GM23338 (cell line): Measurements from ENCODE around the gene GARIN3.

Experiments used
- CREB1 ChIP-seq: fragments of 250-450 bp; sonication (Bioruptor Pico); IDR thresholded peaks from 2 replicates; pipeline ENCODE4 v1.5.0; 2020; ENCODE audit warnings: low read depth, mild to moderate bottlenecking, moderate library complexity
- EZH2 ChIP-seq: fragments of 200-600 bp; sonication (generic); IDR thresholded peaks from one replicate; pipeline ENCODE4 v1.8.0; 2017; ENCODE audit warnings: antibody characterized with exemption, mild to moderate bottlenecking, low read depth; ENCODE audit not compliant: unreplicated experiment
- EZH2phosphoT487 ChIP-seq: fragments of 200-600 bp; sonication (generic); IDR thresholded peaks from one replicate; pipeline ENCODE4 v1.8.1; 2018; ENCODE audit warnings: antibody characterized with exemption; ENCODE audit not compliant: unreplicated experiment
- POLR2AphosphoS5 ChIP-seq: IDR thresholded peaks from 2 replicates; pipeline ENCODE4 v1.6.1; 2016; ENCODE audit warnings: antibody characterized with exemption, low read depth
- ZNF114 ChIP-seq: fragments of 250-450 bp; sonication (Bioruptor Pico); IDR thresholded peaks from 2 replicates; pipeline ENCODE4 v1.5.0; 2020; ENCODE audit warnings: mild to moderate bottlenecking, moderate library complexity
- TF ChIP-seq, protein P1 (sequence below), 2 experiments: fragments of 200-600 bp in 1 of 2; sonication (generic) in 1 of 2; conservative IDR thresholded peaks; 2 replicates each; pipeline versions ENCODE4 v1.5.1 to v1.6.1; 2016 to 2017; ENCODE audit warnings: antibody characterized with exemption in 2 of 2, low read depth in 2 of 2, mild to moderate bottlenecking in 2 of 2, moderate library complexity in 1 of 2
- TF ChIP-seq, protein P2 (sequence below): IDR thresholded peaks from one replicate; pipeline ENCODE4 v1.6.1; 2018; ENCODE audit warnings: antibody characterized with exemption; ENCODE audit not compliant: unreplicated experiment
- TF ChIP-seq, protein P3 (sequence below): fragments of 250-450 bp; sonication (Bioruptor Pico); IDR thresholded peaks from 2 replicates; pipeline ENCODE4 v1.5.0; 2020; ENCODE audit warnings: mild to moderate bottlenecking, moderate library complexity

DNA sequence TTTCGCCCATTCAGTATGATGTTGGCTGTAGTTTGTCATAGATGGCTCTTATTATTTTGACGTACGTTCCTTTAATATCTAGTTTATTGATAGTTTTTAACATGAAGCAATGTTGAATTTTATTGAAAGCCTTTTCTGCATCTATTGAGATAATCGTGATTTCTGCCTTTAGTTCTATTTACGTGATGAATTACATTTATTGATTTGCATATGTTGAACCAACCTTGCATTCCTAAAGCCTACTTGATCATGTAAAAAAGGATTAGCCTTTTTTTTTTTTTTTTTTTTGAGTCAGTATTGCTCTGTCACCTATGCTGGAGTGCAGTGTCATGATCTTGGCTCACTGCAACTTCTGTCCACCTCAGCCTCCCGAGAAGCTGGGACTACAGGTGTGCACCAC is 39.6 kb upstream of the GARIN3 start:
- TF ChIP-seq, protein P1, sequence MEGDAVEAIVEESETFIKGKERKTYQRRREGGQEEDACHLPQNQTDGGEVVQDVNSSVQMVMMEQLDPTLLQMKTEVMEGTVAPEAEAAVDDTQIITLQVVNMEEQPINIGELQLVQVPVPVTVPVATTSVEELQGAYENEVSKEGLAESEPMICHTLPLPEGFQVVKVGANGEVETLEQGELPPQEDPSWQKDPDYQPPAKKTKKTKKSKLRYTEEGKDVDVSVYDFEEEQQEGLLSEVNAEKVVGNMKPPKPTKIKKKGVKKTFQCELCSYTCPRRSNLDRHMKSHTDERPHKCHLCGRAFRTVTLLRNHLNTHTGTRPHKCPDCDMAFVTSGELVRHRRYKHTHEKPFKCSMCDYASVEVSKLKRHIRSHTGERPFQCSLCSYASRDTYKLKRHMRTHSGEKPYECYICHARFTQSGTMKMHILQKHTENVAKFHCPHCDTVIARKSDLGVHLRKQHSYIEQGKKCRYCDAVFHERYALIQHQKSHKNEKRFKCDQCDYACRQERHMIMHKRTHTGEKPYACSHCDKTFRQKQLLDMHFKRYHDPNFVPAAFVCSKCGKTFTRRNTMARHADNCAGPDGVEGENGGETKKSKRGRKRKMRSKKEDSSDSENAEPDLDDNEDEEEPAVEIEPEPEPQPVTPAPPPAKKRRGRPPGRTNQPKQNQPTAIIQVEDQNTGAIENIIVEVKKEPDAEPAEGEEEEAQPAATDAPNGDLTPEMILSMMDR (conservative IDR thresholded peaks at IDR 0.05; ENCODE audit: low read depth in 2 of 2), result no peak
- no peak for TF ChIP-seq EZH2phosphoT487
- TF ChIP-seq, protein P2, sequence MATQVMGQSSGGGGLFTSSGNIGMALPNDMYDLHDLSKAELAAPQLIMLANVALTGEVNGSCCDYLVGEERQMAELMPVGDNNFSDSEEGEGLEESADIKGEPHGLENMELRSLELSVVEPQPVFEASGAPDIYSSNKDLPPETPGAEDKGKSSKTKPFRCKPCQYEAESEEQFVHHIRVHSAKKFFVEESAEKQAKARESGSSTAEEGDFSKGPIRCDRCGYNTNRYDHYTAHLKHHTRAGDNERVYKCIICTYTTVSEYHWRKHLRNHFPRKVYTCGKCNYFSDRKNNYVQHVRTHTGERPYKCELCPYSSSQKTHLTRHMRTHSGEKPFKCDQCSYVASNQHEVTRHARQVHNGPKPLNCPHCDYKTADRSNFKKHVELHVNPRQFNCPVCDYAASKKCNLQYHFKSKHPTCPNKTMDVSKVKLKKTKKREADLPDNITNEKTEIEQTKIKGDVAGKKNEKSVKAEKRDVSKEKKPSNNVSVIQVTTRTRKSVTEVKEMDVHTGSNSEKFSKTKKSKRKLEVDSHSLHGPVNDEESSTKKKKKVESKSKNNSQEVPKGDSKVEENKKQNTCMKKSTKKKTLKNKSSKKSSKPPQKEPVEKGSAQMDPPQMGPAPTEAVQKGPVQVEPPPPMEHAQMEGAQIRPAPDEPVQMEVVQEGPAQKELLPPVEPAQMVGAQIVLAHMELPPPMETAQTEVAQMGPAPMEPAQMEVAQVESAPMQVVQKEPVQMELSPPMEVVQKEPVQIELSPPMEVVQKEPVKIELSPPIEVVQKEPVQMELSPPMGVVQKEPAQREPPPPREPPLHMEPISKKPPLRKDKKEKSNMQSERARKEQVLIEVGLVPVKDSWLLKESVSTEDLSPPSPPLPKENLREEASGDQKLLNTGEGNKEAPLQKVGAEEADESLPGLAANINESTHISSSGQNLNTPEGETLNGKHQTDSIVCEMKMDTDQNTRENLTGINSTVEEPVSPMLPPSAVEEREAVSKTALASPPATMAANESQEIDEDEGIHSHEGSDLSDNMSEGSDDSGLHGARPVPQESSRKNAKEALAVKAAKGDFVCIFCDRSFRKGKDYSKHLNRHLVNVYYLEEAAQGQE, result no peak
- no peak for TF ChIP-seq ZNF114 (CRISPR knock-in tag)
- no peak for TF ChIP-seq POLR2AphosphoS5
- TF ChIP-seq EZH2, result no peak
- TF ChIP-seq CREB1 (CRISPR knock-in tag), result no peak
- TF ChIP-seq, protein P3, sequence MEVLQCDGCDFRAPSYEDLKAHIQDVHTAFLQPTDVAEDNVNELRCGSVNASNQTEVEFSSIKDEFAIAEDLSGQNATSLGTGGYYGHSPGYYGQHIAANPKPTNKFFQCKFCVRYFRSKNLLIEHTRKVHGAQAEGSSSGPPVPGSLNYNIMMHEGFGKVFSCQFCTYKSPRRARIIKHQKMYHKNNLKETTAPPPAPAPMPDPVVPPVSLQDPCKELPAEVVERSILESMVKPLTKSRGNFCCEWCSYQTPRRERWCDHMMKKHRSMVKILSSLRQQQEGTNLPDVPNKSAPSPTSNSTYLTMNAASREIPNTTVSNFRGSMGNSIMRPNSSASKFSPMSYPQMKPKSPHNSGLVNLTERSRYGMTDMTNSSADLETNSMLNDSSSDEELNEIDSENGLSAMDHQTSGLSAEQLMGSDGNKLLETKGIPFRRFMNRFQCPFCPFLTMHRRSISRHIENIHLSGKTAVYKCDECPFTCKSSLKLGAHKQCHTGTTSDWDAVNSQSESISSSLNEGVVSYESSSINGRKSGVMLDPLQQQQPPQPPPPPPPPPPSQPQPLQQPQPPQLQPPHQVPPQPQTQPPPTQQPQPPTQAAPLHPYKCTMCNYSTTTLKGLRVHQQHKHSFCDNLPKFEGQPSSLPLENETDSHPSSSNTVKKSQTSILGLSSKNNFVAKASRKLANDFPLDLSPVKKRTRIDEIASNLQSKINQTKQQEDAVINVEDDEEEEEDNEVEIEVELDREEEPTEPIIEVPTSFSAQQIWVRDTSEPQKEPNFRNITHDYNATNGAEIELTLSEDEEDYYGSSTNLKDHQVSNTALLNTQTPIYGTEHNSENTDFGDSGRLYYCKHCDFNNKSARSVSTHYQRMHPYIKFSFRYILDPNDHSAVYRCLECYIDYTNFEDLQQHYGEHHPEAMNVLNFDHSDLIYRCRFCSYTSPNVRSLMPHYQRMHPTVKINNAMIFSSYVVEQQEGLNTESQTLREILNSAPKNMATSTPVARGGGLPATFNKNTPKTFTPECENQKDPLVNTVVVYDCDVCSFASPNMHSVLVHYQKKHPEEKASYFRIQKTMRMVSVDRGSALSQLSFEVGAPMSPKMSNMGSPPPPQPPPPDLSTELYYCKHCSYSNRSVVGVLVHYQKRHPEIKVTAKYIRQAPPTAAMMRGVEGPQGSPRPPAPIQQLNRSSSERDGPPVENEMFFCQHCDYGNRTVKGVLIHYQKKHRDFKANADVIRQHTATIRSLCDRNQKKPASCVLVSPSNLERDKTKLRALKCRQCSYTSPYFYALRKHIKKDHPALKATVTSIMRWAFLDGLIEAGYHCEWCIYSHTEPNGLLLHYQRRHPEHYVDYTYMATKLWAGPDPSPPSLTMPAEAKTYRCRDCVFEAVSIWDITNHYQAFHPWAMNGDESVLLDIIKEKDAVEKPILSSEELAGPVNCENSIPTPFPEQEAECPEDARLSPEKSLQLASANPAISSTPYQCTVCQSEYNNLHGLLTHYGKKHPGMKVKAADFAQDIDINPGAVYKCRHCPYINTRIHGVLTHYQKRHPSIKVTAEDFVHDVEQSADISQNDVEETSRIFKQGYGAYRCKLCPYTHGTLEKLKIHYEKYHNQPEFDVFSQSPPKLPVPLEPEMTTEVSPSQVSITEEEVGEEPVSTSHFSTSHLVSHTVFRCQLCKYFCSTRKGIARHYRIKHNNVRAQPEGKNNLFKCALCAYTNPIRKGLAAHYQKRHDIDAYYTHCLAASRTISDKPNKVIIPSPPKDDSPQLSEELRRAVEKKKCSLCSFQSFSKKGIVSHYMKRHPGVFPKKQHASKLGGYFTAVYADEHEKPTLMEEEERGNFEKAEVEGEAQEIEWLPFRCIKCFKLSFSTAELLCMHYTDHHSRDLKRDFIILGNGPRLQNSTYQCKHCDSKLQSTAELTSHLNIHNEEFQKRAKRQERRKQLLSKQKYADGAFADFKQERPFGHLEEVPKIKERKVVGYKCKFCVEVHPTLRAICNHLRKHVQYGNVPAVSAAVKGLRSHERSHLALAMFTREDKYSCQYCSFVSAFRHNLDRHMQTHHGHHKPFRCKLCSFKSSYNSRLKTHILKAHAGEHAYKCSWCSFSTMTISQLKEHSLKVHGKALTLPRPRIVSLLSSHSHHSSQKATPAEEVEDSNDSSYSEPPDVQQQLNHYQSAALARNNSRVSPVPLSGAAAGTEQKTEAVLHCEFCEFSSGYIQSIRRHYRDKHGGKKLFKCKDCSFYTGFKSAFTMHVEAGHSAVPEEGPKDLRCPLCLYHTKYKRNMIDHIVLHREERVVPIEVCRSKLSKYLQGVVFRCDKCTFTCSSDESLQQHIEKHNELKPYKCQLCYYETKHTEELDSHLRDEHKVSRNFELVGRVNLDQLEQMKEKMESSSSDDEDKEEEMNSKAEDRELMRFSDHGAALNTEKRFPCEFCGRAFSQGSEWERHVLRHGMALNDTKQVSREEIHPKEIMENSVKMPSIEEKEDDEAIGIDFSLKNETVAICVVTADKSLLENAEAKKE, result no peak
